Measurements from ENCODE around the gene OCSTAMP. TPM values are rescaled to one million over a fixed set of nuclear protein-coding genes. Genes with fewer than 3 reads are reported as not detected.

Gene OCSTAMP
- total and polyA plus RNA-seq, 10 of the 15 experiments (the other 5 are each of a cell fraction or from before 2014, with no cell fraction given) = 0.09 to 0.46 (median 0.22) TPM; not detected in 2

DNA sequence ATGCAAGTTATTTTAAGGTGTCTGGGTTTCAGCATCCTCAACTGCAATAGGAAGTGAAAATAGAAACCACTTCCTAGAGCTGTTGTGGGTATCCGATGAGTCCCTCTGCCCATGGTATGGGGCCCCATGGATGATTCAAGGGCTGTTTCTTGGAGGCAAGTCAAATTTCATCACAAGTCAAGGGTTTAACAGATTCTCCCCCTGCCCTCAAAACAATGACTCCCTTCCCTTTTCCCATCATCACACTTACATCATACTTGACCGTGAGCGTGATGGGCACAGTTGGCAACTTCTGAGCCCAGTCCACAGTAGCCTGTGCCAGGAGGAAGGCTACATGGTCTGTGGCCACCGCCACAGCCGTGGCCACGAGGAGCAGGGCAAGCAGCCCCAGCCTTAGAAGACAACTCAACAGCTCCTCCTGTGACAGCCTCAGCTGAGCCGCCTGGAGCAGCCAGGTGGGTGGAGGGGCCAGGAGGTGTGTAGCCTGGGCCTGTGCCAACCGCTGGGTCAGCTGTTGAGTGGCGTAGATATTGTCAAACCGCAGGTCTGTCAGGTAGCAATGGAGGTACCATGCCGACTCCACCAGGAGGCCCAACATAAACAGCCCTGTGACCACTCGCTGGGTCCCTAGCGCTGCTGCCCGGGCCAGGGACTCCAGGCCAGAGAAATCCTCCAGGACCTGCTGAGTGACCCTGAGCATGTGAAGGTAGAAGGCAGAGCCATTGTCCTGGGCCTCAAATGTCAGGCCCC, 5.2 kb downstream of the OCSTAMP start (continued):
- TF ChIP-seq, protein P1, sequence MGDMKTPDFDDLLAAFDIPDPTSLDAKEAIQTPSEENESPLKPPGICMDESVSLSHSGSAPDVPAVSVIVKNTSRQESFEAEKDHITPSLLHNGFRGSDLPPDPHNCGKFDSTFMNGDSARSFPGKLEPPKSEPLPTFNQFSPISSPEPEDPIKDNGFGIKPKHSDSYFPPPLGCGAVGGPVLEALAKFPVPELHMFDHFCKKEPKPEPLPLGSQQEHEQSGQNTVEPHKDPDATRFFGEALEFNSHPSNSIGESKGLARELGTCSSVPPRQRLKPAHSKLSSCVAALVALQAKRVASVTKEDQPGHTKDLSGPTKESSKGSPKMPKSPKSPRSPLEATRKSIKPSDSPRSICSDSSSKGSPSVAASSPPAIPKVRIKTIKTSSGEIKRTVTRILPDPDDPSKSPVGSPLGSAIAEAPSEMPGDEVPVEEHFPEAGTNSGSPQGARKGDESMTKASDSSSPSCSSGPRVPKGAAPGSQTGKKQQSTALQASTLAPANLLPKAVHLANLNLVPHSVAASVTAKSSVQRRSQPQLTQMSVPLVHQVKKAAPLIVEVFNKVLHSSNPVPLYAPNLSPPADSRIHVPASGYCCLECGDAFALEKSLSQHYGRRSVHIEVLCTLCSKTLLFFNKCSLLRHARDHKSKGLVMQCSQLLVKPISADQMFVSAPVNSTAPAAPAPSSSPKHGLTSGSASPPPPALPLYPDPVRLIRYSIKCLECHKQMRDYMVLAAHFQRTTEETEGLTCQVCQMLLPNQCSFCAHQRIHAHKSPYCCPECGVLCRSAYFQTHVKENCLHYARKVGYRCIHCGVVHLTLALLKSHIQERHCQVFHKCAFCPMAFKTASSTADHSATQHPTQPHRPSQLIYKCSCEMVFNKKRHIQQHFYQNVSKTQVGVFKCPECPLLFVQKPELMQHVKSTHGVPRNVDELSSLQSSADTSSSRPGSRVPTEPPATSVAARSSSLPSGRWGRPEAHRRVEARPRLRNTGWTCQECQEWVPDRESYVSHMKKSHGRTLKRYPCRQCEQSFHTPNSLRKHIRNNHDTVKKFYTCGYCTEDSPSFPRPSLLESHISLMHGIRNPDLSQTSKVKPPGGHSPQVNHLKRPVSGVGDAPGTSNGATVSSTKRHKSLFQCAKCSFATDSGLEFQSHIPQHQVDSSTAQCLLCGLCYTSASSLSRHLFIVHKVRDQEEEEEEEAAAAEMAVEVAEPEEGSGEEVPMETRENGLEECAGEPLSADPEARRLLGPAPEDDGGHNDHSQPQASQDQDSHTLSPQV (IDR thresholded peaks at IDR 0.05) = no peak
- TF ChIP-seq LARP7 (IDR thresholded peaks at IDR 0.05) (no peak), MEF2A (IDR thresholded peaks at IDR 0.05; ENCODE audit: insufficient read depth, low read depth, low read length) (peak; percentile 74; the same call in 1 of the 2 replicates), NFIC (IDR thresholded peaks at IDR 0.05; ENCODE audit: low read depth, low read length) (peak; percentile 35; the same call in 1 of the 2 replicates), EGR1 (IDR thresholded peaks at IDR 0.05; ENCODE audit: borderline replicate concordance in 1 of 2, low read depth in 2 of 2, low read length in 2 of 2) (no peak), IKZF2 (IDR thresholded peaks at IDR 0.05) (peak; percentile 65 to 72), SP1 (IDR thresholded peaks at IDR 0.05; ENCODE audit: low read depth, low read length) (no peak), EZH2 (IDR thresholded peaks at IDR 0.05; ENCODE audit: borderline replicate concordance, control insufficient read depth, low read depth, low read length) (no peak), ZNF24 (IDR thresholded peaks at IDR 0.05) (no peak), CBX3 (IDR thresholded peaks at IDR 0.05; ENCODE audit: borderline replicate concordance, low read depth) (no peak), HDAC6 (IDR thresholded peaks at IDR 0.05; ENCODE audit: unreplicated experiment) (no peak), RUNX3 (IDR thresholded peaks at IDR 0.05; ENCODE audit: low read length) (peak; percentile 89), PAX8 (IDR thresholded peaks at IDR 0.05) (no peak), EED (IDR thresholded peaks at IDR 0.05; ENCODE audit: low read depth) (peak; percentile 89)
- TF ChIP-seq, protein P2, sequence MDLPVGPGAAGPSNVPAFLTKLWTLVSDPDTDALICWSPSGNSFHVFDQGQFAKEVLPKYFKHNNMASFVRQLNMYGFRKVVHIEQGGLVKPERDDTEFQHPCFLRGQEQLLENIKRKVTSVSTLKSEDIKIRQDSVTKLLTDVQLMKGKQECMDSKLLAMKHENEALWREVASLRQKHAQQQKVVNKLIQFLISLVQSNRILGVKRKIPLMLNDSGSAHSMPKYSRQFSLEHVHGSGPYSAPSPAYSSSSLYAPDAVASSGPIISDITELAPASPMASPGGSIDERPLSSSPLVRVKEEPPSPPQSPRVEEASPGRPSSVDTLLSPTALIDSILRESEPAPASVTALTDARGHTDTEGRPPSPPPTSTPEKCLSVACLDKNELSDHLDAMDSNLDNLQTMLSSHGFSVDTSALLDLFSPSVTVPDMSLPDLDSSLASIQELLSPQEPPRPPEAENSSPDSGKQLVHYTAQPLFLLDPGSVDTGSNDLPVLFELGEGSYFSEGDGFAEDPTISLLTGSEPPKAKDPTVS (IDR thresholded peaks at IDR 0.05; ENCODE audit: low read depth, low read length) = no peak
- TF ChIP-seq, protein P3, sequence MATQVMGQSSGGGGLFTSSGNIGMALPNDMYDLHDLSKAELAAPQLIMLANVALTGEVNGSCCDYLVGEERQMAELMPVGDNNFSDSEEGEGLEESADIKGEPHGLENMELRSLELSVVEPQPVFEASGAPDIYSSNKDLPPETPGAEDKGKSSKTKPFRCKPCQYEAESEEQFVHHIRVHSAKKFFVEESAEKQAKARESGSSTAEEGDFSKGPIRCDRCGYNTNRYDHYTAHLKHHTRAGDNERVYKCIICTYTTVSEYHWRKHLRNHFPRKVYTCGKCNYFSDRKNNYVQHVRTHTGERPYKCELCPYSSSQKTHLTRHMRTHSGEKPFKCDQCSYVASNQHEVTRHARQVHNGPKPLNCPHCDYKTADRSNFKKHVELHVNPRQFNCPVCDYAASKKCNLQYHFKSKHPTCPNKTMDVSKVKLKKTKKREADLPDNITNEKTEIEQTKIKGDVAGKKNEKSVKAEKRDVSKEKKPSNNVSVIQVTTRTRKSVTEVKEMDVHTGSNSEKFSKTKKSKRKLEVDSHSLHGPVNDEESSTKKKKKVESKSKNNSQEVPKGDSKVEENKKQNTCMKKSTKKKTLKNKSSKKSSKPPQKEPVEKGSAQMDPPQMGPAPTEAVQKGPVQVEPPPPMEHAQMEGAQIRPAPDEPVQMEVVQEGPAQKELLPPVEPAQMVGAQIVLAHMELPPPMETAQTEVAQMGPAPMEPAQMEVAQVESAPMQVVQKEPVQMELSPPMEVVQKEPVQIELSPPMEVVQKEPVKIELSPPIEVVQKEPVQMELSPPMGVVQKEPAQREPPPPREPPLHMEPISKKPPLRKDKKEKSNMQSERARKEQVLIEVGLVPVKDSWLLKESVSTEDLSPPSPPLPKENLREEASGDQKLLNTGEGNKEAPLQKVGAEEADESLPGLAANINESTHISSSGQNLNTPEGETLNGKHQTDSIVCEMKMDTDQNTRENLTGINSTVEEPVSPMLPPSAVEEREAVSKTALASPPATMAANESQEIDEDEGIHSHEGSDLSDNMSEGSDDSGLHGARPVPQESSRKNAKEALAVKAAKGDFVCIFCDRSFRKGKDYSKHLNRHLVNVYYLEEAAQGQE (IDR thresholded peaks at IDR 0.05; ENCODE audit: low read depth, low read length) = no peak
- TF ChIP-seq, protein P4, sequence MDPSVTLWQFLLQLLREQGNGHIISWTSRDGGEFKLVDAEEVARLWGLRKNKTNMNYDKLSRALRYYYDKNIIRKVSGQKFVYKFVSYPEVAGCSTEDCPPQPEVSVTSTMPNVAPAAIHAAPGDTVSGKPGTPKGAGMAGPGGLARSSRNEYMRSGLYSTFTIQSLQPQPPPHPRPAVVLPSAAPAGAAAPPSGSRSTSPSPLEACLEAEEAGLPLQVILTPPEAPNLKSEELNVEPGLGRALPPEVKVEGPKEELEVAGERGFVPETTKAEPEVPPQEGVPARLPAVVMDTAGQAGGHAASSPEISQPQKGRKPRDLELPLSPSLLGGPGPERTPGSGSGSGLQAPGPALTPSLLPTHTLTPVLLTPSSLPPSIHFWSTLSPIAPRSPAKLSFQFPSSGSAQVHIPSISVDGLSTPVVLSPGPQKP (IDR thresholded peaks at IDR 0.05; ENCODE audit: low read depth, low read length) = no peak
- TF ChIP-seq, protein P5, sequence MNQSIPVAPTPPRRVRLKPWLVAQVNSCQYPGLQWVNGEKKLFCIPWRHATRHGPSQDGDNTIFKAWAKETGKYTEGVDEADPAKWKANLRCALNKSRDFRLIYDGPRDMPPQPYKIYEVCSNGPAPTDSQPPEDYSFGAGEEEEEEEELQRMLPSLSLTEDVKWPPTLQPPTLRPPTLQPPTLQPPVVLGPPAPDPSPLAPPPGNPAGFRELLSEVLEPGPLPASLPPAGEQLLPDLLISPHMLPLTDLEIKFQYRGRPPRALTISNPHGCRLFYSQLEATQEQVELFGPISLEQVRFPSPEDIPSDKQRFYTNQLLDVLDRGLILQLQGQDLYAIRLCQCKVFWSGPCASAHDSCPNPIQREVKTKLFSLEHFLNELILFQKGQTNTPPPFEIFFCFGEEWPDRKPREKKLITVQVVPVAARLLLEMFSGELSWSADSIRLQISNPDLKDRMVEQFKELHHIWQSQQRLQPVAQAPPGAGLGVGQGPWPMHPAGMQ (IDR thresholded peaks at IDR 0.05; ENCODE audit: borderline replicate concordance) = no peak
